ENCODE results near the gene CUL4A.
"Not testable (repeated sequence)": the region's sequence is repeated elsewhere in the genome, so short reads cannot be mapped to it uniquely, and the experiment has no call there.

Gene CUL4A

DNA sequence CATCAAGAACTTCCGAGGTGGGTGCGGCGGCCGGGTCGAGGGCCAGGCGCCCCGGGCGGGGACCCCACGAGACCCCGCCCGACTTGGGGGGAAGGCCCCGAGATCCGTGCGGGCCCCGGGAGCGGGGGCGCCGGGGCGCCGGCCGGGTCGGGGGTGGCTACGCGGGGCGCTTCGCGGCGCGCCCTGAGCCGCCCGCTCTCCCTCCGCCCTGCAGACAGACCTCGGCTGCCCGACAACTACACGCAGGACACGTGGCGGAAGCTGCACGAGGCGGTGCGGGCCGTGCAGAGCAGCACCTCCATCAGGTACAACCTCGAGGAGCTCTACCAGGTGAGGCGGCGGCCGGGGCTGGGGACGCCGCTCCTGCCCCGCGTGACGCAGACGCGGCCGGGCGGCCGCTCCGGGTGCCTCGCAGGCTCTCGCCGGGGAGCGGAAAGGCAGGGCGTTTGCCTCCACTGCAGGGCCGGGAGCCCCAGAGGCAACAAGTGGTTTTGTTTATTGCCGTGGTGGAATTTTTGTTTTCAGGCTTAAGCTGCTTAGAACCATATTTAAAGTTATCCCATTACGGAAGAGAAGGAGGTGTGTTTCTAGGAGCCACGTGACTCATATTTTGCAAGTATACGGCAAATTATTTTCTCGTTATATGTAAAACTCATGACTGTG is 477 bp downstream of the CUL4A start:
- no peak for DNase-seq

DNA sequence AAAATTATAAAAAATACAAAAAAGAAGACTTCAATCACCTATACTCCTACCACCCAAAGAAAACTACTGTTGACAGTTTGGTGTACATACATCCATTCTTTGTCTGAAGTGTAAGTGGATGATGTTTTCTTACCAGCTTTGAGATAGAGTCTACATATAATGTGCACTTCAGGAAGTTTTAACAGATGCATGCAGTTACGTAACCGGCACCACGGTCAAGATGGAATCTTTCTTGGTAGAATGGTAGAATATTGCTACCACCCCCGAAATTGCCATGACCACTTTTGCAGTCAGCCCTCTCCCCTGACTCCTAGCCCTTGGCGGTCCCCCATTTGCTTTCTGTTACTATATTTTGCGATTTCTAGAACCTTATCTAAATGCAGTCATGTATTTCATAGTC is 1.4 kb downstream of the CUL4A start:
- no peak for DNase-seq

DNA sequence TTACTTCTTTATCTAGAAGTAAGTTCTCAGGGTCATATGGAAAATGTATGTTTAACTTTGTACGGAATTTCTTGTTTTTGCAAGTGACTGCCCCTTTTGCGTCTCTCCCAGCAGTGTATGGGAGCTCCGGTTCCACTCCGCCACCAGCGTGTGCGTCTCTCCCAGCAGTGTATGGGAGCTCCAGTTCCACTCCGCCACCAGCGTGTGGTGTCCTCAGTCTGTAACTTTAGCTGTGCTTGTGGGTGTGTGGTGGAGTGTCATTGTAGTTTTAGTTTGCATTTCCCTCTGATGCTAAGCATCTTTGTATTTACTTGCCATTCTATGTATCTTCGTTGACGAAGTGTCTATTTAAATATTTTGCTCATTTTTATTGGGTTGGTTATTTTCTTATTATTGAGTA is 2.4 kb downstream of the CUL4A start:
- no peak for DNase-seq

DNA sequence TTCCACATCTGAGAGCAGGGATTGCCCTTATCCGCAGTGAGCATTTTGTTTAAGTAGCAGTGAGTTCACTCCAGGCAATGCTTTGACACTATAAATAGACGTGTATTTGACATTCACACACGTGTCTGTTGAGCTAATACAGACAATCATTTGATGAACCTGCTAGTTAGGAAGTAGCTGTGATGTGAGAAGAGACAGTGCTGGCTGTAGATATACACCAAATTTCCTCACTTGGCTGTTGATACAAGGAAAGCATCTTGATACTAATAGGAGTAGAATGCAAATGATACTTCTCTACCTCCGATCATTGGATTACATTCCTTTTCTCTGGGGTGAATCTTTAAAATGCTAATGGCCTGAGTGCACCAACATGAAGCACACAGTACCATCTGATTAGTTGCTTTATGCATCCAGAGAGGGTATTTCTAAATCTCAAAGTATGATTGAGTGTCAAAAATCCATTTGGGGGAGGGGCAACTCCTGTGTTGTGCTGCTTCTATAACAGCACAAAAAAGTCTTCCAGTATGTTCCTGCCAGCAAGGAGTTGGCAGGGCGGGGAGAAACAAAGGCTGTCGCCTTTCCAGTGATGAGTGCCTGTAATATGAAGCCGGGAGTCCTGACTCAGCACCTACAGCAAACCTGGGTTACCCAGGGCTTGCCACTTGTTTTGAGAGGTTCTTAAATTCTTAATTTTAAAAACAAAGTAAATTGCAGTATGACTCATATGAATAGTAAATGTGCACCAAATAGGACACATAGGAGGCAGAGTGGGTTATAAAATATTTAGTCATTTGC is 7.0 kb downstream of the CUL4A start:
- DNase-seq, result peak; percentile 66

DNA sequence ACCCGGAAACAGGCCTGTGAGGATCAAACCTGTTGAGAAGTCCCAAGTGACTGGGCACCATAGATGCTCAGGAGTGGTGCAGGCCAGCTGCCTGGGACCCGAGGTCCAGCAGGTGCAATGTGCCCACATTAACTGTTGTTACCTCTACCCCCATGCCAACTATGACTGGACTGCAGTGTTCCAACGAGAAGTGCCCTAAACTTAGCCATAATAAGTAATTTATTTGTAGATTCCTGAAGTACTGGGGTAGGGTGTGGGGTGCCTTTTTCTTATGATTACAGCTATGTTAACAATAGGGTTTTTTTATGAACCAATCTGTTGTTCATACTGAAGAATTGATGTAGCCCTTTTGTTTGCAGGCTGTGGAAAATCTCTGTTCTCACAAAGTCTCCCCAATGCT is 9.2 kb downstream of the CUL4A start:
- no peak for DNase-seq

DNA sequence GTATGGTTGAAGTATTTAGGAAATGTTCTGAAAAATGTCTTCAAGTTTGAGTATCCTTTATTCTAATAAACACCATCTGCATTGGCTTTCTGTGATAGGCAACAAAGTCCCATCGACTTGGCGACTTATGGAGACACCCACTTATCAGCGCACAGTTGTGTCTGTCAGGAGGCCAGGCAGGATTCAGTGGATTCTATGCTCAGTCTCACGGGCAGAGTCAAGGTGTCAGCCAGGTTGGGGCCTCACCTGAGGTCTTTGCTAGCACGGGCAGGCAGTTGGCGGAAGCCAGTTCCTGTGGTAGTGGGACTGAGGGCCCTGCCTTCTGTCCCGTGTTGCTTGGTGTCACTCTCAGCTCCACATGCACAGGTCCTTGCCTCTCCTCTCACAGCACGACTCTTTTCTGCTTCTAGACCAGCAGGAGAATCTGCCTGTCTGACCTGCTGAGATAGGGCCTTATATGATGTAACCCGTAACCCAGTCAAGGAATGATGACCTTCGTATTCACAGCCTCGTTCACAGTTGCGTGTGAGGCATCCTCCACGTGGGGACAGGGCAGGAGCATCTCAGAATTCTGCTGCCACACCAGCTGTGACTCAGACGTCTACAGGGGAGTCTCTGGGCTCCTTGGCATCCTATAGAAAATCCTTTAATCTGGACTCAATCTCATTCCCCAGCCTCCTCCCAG is 10.0 kb downstream of the CUL4A start:
- DNase-seq, result no peak

DNA sequence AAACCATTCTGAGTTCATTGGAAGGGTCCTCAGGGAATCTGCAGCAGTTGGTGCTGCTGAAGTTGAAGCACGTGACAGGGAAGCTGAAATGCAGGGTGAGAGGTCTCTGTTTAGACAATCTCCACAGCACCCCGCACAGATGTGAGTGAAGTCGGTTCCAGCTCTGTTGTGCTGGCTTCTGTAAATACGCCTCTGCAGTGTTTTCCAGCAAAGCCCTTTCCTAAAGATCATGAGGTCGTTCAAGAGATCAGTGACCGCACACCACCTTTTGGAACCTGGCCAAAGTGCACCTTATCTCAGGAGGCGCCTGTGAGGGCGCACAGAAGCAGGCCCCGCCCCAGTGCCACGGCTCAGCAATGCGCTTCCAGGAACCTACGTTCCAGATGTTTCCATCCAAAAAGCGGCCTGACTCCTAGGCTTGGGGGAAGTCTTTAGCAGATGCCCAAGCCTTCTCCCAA is 10.8 kb downstream of the CUL4A start:
- no peak for DNase-seq

DNA sequence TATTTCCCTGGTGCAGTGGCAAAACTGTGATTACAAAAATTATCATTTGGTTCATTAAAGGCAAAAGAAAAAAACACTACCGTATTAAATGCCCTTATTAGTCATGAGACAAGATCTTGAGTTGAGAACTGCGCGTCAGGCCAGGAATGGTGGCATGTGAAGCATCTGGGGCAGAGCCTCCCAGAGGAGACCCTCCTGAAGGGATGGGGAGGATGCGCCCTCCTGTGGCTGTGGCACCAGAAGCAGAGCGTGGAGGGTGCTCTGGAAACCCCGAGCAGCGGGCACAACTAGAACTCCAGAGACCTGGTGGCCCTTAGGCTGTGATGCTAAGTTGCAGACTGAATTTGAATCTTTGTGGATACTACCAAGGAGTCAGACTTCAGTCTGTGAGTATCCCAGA is 11.5 kb downstream of the CUL4A start:
- DNase-seq, result no peak

DNA sequence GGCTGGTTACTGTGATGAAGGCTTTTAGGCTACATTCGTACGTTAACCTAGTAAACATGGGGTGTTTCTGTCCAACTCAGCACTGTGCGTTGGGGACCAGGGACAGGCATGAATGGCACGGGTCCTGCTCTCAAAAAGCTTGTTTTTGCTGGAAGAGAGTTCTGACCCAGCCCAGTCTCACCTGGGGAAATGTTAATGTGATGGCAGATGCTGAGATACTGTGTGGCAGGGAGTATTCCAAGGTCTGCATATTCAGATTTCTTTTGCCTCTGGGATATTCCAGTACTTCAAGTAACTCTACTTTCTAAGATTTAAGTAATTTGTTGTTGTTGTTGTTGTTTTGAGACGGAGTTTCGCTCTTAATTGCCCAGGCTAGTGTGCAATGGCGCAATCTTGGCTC is 13.7 kb downstream of the CUL4A start:
- no peak for DNase-seq

DNA sequence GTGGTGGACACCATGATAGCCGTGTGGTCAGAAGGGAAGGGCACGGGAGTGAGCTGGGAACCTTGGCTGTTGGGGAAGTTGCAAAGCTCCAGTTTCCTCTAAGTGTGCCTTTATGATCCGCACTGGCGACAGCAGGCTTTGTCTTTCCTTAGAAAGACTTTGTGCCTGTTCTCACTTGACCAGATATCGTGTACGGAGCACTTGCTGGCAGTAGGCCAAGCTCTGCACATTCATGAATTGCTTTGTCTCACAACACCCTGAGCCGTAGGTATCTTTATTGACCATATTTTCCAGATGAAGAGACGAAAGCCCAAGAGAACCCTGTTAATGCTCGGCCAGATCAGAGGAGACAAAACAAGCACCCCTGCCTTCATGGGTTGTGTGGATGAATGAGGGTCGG is 15.1 kb downstream of the CUL4A start:
- DNase-seq, result no peak

DNA sequence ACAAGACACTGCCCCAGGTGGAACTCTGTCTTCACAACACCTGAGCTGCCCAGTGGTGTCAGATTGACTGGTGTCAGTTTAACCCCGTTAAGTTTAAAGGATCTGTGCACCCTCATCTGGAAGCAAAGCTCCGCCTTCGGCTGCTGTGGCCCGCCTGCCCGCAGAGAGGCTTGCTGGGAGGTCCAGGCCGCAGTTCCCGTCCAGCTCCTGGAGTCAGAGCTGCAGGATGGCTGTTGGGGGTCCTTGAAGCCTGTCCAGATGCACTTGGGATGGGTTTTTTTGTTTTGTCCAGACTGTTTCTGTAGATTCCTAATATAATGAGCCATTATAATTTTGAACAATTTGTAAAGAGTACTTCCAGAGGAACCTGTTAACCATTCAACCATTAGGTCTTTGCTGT is 16.1 kb downstream of the CUL4A start:
- DNase-seq, result no peak

DNA sequence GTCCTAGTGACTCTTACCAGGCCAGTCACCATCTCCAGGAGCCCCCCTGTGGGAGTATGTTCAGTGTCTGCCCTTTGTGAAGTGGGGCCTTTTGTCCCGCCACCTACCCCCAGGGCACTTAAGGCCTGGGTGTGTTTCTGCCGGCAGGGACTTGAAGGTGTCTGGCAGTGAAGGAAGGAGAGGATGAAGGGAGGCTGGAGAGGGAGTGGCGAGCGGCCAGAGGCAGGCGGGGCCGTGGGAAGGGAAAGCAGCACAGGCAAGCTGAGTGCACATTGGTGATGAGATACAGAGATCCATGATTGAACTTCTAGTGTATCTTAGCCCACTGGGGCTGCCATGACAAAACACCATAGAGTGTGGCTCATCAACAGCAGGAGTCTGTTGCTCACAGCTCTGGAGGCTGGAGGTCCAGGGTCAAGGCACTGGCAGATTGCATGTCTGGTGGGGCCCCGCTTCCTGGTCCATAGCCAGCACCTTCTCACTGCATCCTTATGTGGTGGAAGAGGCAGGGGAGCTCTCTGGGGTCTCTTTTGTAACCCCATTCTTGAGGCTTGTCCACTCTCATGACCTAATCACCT is 17.5 kb downstream of the CUL4A start:
- no peak for DNase-seq

DNA sequence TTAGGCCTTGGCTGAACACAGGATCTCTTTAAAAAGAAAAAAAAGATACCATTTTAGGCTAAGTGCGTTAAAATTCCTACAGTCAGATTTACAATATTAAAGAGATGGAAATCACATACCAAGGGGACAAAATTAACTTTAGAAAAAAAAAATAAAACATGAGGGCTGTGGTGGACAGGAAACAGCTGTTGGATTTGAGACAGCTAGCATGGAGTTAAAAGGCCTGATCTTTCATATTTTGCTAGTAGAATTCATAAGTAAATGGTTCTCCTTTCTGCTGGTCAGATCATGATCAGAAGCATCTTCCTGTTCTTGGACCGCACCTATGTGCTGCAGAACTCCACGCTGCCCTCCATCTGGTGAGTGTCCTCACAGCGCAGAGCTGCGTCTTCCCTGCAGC is 19.7 kb downstream of the CUL4A start:
- no peak for DNase-seq

DNA sequence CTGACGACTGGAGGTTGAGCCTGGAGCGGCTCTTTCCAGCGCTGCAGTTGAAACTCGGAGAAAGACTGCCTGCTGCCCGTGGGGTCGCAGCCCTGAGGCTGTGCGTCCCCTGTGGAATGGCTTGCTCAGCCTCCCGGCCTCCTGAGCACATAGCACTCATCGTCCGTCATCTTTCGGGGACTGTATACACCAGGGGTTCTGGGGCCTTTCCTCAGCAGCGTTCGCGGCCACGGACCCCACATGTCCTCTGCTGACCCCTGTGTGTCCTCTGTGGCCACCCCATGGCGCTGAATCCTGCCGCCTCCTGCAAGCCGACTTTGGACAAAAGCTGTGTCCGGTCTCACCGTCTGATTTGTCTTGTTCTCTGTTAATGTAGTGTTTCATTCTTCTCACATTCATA is 20.4 kb downstream of the CUL4A start:
- DNase-seq, result no peak

DNA sequence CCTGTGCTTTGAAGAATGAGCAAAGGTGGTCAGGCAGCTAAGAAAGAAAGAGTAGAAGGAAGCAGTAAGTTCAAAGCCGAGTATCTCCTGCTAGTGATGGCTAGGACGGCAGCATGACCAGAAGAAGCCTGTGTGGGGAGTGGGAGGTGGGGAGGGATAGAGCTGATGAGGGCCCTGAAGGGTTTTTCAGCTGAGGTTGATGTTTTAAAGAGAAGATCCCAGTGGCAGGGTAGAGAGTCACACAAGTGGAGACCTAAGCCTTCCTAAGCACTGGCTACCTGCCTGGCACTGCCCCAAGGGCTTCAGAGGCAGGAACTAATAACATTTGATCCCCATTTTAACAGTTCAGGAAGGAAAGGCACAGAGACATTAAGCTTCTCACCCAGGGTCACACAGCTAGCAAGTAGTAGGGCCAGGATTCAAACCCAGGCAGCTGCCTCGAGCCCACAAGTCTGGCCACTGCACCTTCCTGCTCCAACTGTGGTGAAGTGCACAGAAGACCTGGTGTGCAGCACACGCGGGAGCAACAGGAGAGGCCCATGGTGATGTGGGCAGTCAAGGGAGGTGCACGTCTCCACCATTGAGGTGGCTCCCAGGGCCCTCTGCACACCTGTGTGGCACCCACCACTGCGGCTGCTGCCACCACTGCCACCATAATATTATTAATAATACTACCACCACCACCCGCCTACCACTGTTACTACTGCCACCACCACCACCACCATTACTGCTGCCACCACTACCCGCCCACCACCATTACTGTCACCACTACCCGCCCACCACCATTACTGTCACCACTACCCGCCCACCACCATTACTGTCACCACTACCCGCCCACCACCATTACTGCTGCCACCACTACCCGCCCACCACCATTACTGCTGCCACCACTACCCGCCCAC is 22.1 kb downstream of the CUL4A start:
- no peak for DNase-seq

DNA sequence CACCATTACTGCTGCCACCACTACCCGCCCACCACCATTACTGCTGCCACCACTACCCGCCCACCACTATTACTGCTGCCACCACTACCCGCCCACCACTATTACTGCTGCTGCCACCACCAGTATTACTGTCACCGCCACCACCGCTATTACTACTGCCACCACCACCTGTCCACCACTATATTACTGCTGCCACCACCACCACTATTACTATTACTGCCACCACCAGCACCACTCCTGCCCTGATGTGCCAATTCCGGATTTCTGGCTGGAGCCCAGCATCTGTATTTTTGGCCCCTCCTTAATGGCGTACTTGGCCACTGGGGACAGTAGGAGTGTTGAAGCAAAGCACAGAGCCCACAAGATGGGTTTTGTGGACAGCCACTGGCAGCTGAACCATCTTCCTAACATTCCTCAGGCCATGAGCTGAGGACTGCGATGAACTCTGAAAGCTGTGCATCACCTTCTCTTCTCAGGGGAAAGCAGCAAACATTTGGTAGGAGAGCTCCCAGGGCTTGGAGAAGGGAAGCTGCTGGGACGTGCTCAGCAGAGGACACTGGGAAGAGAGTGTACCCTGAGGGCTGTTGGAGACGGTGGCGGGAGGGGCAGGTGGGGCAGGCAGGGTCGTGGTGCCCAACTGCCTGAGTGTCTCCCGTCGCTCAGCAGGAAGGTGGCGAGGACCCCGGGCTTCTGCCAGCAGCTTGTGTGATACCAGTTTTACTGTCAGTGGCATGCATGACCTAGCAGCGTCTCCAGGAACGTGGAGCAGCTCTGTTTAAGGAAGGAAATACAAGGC is 23.0 kb downstream of the CUL4A start:
- no peak for DNase-seq

DNA sequence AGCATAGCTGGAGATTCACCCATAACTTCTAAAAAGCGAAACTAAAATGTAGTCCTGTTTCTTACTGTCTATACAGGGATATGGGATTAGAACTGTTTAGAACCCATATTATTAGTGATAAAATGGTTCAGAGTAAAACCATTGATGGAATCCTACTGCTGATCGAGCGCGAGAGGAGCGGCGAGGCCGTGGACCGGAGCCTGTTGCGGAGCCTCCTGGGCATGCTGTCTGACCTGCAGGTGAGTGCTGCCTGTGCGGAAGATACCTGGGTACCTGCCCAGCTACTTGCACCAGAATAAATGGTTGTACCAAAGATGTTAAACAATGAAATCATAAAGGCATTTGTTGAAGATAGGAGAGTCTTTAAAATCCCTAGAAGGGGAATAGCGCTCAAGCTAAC is 23.7 kb downstream of the CUL4A start:
- no peak for DNase-seq

DNA sequence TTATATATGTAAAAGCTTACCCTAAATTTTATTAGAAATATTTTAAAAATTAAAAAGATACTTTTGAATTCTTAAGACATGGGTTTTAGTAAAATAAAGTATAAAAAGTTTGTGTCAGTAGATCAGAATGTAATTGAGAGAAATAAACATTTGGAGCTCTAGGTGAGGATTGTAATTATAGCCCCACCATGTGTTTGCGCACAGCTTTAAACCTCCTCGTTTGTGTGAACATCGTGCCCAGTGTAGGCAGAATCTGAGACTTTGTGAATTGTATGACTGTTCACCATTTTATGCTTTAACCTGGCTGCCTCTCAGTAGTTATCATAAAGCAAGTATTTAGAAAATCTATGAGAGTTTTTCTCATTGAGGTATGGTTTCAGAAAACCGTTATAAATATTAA is 29.1 kb downstream of the CUL4A start:
- DNase-seq, result no peak

DNA sequence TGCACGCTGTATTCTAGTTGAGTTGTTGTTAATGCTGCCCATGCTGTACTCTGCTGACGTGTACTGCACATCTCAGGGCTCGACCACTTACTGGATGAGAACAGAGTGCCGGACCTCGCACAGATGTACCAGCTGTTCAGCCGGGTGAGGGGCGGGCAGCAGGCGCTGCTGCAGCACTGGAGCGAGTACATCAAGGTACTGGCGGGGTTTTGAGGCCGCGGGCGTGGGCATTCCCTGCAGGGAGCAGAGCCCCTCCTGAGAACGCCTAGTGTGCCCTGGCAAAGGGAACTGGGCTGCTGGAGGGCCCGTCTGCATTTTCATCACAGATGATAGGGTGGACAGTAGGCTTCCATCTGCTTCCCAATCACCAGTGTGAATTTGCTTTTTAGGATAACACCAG is 29.9 kb downstream of the CUL4A start:
- no peak for DNase-seq

DNA sequence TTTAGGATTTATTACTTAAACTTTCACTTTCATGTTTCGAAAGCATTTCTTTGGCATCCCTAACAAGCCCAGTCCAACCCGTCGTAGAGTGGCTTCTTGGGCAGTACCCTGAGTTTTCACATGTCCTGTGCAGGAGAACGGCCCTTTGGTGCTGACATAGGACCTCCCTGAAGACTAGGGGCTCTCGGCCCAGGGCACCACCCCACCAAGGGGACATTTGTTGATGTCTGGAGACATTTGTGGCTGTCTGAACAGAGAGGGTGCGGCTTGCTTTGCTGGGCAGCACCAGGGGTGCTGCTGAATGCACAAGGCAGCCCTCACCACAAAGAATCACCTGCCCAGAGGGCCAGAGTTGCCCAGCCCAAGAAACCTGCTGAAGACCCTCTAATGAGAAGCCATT is 30.6 kb downstream of the CUL4A start:
- no peak for DNase-seq

DNA sequence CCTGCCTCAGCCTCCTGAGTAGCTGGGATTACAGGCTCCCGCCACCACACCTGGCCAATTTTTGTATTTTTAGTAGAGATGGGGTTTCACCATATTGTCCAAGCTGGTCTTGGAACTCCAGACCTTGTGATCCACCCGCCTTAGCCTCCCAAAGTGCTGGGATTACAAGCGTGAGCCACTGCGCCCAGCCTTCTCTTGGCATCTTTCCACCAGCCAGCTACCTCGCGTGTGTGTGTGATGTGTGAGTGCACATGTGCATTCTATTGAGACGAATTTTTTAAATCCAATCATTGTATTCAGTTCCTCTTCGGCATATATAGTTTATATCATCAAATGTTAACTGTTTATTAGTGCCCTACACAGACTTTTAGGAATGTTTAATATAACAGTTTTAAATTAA is 32.2 kb downstream of the CUL4A start:
- DNase-seq, result not testable (repeated sequence)

DNA sequence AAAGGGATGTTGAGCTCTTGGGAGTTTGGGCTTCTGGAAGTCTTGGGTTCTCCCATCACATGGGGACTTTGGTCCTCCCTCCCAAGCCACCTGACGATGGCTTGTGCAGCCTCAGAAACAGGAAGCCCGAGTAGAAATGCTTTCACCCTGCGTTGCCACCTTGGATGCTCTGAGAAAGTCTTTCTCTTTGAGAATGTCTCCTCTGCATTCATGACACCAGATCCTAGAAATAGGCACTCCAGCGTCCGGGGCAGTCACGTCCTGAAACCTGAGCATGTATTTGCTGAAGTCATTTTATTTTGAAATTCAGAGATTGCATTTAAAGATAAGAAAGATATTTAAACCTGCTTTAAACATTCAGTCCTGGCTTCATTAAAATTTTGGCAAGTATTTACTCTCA is 34.4 kb downstream of the CUL4A start:
- no peak for DNase-seq
